Natural killer cell (primary cell): ENCODE data around the gene KSR2. TPM values are rescaled to one million over a fixed set of nuclear protein-coding genes. Genes with fewer than 3 reads are reported as not detected.

ENCODE experiments used
- ATAC-seq, 3 donors: fragments of 150-1000 bp in 2 of 3; fragments of 200-7000 bp in 1 of 3; cut with Tn5 transposase; 1 replicate in 1 of 3; 2 replicates in 2 of 3; pipeline ENCODE4 v1.10.0; 2021; ENCODE audit warnings: mild to moderate bottlenecking in 2 of 3, moderate library complexity in 2 of 3
- DNase-seq, 2 donors: peaks; one replicate each; pipeline versions ENCODE4 v3.0.0 to v3.0.0-alpha.2; 2013 to 2021; ENCODE audit warnings: mixed read lengths in 1 of 2
- H3K27ac ChIP-seq: one replicate; pipeline ENCODE4 v1.5.1; 2013; ENCODE audit warnings: mild to moderate bottlenecking, low read length
- H3K27me3 ChIP-seq: one replicate; pipeline ENCODE4 v1.6.1; 2013; ENCODE audit warnings: low read length; ENCODE audit not compliant: control insufficient read depth, insufficient read depth
- H3K36me3 ChIP-seq: one replicate; pipeline ENCODE4 v1.6.1; 2013; ENCODE audit warnings: low read length; ENCODE audit not compliant: control insufficient read depth, insufficient read depth
- H3K4me1 ChIP-seq: one replicate; pipeline ENCODE4 v1.6.1; 2013; ENCODE audit warnings: low read length; ENCODE audit not compliant: control insufficient read depth, insufficient read depth
- H3K4me3 ChIP-seq: one replicate; pipeline ENCODE4 v1.5.1; 2013; ENCODE audit warnings: low read length
- H3K9me3 ChIP-seq: one replicate; pipeline ENCODE4 v1.6.1; 2013; ENCODE audit warnings: low read length; ENCODE audit not compliant: control insufficient read depth, insufficient read depth
- H3K27ac Mint-ChIP-seq, 2 donors: one replicate each; pipeline ENCODE4 v1.8.0; 2022; ENCODE audit warnings: mild to moderate bottlenecking in 2 of 2, mixed read lengths in 2 of 2, moderate library complexity in 1 of 2
- H3K27me3 Mint-ChIP-seq, 2 donors: one replicate each; pipeline ENCODE4 v1.8.0; 2022; ENCODE audit warnings: low read depth in 2 of 2, mixed read lengths in 2 of 2
- H3K36me3 Mint-ChIP-seq: one replicate; pipeline ENCODE4 v1.8.0; 2022; ENCODE audit warnings: mixed read lengths
- H3K4me1 Mint-ChIP-seq, 2 donors: one replicate each; pipeline ENCODE4 v1.8.0; 2022; ENCODE audit warnings: mixed read lengths in 2 of 2
- H3K4me3 Mint-ChIP-seq: one replicate; pipeline ENCODE4 v1.8.0; 2022; ENCODE audit warnings: mild to moderate bottlenecking, moderate library complexity, mixed read lengths
- H3K9me3 Mint-ChIP-seq, 2 donors: one replicate each; pipeline ENCODE4 v1.8.0; 2022; ENCODE audit warnings: mixed read lengths in 2 of 2
- CTCF ChIP-seq: fragments of 200-600 bp; IDR thresholded peaks from one replicate; pipeline ENCODE4 v1.8.0; 2022; ENCODE audit warnings: antibody characterized with exemption
- WGBS: methylation state at CpG from one replicate; pipeline ENCODE4 v1.1.7; 2013; ENCODE audit warnings: missing lambda C conversion rate; ENCODE audit not compliant: insufficient coverage; 5-methylcytosine and 5-hydroxymethylcytosine counted together
- intact Hi-C: fragments of 100-400 bp; cut with micrococcal nuclease; formaldehyde crosslinking; loops from one replicate; pipeline ENCODE4 v1.14.2; 2022
- total RNA-seq, 4 donors: library from RNA; stranded (reverse); fragments of 120-200 nt in 1 of 4; gene quantifications; one replicate each; pipeline versions ENCODE4 v1.2.3 to v1.2.4, GENCODE V29; 2013 to 2022

KSR2 gene
- total RNA-seq, 3 donors from 2014 or later (not counting 1 experiment from before 2014, with no cell fraction given), result not detected

GRCh38 chr12:117692512-117692911, 276.3 kb downstream of the KSR2 start:
- Mint-ChIP-seq H3K36me3 (no peaks in the 10 kb centered on the region), H3K27ac (no peak overlapping the region), H3K4me3 (no peak overlapping the region), H3K27me3 (peaks cover 0 to 4% of the 10 kb centered on the region in 2 donors), H3K4me1 (no peaks in the 10 kb centered on the region), H3K9me3 (peaks cover 5 to 9% of the 10 kb centered on the region in 2 donors)
- no peaks in the 10 kb centered on the region for H3K36me3 ChIP-seq
- no peaks in the 10 kb centered on the region for H3K4me1 ChIP-seq
- intact Hi-C loops, result no loop called here
- H3K9me3 ChIP-seq, result no peaks in the 10 kb centered on the region
- no peak for TF ChIP-seq CTCF
- WGBS, result 100% methylated on average over 1 of the region's 2 CpGs
- H3K27me3 ChIP-seq, result no peaks in the 10 kb centered on the region
- no peak overlapping the region for H3K27ac ChIP-seq
- ATAC-seq (no peak), DNase-seq (no peak)
- H3K4me3 ChIP-seq, result no peak overlapping the region

- Mint-ChIP-seq H3K4me1 (no peaks in the 10 kb centered on the region), H3K27ac (no peak overlapping the region), H3K36me3 (no peaks in the 10 kb centered on the region), H3K27me3 (peaks cover 3 to 4% of the 10 kb centered on the region in 2 donors), H3K9me3 (peaks cover 5 to 9% of the 10 kb centered on the region in 2 donors), H3K4me3 (no peak overlapping the region)
- H3K27me3 ChIP-seq, result no peaks in the 10 kb centered on the region
- H3K4me3 ChIP-seq, result no peak overlapping the region
- intact Hi-C loops, result no loop called here
- no peaks in the 10 kb centered on the region for H3K36me3 ChIP-seq
- DNase-seq, result no peak
- 63% methylated on average over 1 of the region's 1 CpG for WGBS
- no peak for TF ChIP-seq CTCF
- no peak for ATAC-seq
- H3K4me1 ChIP-seq, result no peaks in the 10 kb centered on the region
- no peaks in the 10 kb centered on the region for H3K9me3 ChIP-seq
- no peak overlapping the region for H3K27ac ChIP-seq
These were observed 278.9 kb downstream of the KSR2 start for GRCh38 chr12:117689857-117690256.

- no peak overlapping the region for H3K27ac Mint-ChIP-seq
- H3K4me1 Mint-ChIP-seq, result no peaks in the 10 kb centered on the region
- H3K4me1 ChIP-seq, result no peaks in the 10 kb centered on the region
- H3K36me3 ChIP-seq, result no peaks in the 10 kb centered on the region
- H3K4me3 ChIP-seq, result no peak overlapping the region
- TF ChIP-seq CTCF, result no peak
- H3K9me3 Mint-ChIP-seq, result peaks cover 5 to 9% of the 10 kb centered on the region in 2 donors
- no peaks in the 10 kb centered on the region for H3K36me3 Mint-ChIP-seq
- peaks cover 4 to 11% of the 10 kb centered on the region in 2 donors for H3K27me3 Mint-ChIP-seq
- no peak overlapping the region for H3K4me3 Mint-ChIP-seq
- H3K9me3 ChIP-seq, result no peaks in the 10 kb centered on the region
- no peaks in the 10 kb centered on the region for H3K27me3 ChIP-seq
- intact Hi-C loops, result no loop called here
- H3K27ac ChIP-seq, result no peak overlapping the region
- ATAC-seq (no peak), DNase-seq (no peak)
- WGBS, result 88% methylated on average over 5 of the region's 5 CpGs
These were observed 280.3 kb downstream of the KSR2 start for GRCh38 chr12:117688446-117688845.

GRCh38 chr12:117686911-117687377, 281.8 kb downstream of the KSR2 start:
- Histone ChIP-seq H3K27me3 (no peaks in the 10 kb centered on the region), H3K36me3 (no peaks in the 10 kb centered on the region), H3K4me3 (no peak overlapping the region), H3K27ac (no peak overlapping the region), H3K9me3 (no peaks in the 10 kb centered on the region), H3K4me1 (no peaks in the 10 kb centered on the region)
- intact Hi-C loops, result no loop called here
- DNase-seq, result no peak
- H3K4me1 Mint-ChIP-seq, result no peaks in the 10 kb centered on the region
- WGBS, result 57% methylated on average over 8 of the region's 8 CpGs
- peaks cover 4 to 11% of the 10 kb centered on the region in 2 donors for H3K27me3 Mint-ChIP-seq
- no peaks in the 10 kb centered on the region for H3K36me3 Mint-ChIP-seq
- H3K9me3 Mint-ChIP-seq, result peaks cover 5% of the 10 kb centered on the region in 2 donors
- no peak for TF ChIP-seq CTCF
- H3K27ac Mint-ChIP-seq, result no peak overlapping the region
- H3K4me3 Mint-ChIP-seq, result no peak overlapping the region
- ATAC-seq, result no peak
